HEK293T (cell line): ENCODE measurements around the gene ECSCR.

ENCODE experiments used
- ARNT ChIP-seq: fragments of 450-650 bp; IDR thresholded peaks from 2 replicates; pipeline ENCODE4 v1.6.1; 2017; ENCODE audit warnings: mild to moderate bottlenecking
- BHLHE40 ChIP-seq: fragments of 450-650 bp; IDR thresholded peaks from 2 replicates; pipeline ENCODE4 v1.6.1; 2016; ENCODE audit warnings: mild to moderate bottlenecking, moderate library complexity, borderline replicate concordance
- CTBP1 ChIP-seq: fragments of 450-650 bp; IDR thresholded peaks from 2 replicates; pipeline ENCODE4 v1.6.1; 2016; ENCODE audit warnings: borderline replicate concordance
- FOXA1 ChIP-seq: fragments of 450-650 bp; IDR thresholded peaks from 2 replicates; pipeline ENCODE4 v1.6.1; 2016; ENCODE audit warnings: mild to moderate bottlenecking
- FOXK2 ChIP-seq: fragments of 450-650 bp; IDR thresholded peaks from 2 replicates; pipeline ENCODE4 v1.6.1; 2016; ENCODE audit warnings: mild to moderate bottlenecking
- FOXM1 ChIP-seq: fragments of 450-650 bp; IDR thresholded peaks from 2 replicates; pipeline ENCODE4 v1.6.1; 2017; ENCODE audit warnings: mild to moderate bottlenecking, borderline replicate concordance
- SP1 ChIP-seq: fragments of 450-650 bp; IDR thresholded peaks from 2 replicates; pipeline ENCODE4 v1.6.1; 2017
- ZNF384 ChIP-seq: fragments of 450-650 bp; IDR thresholded peaks from 2 replicates; pipeline ENCODE4 v1.6.1; 2016

- TF ChIP-seq ZNF384 (no peak), BHLHE40 (no peak), CTBP1 (no peak), FOXA1 (no peak), ARNT (no peak), FOXM1 (no peak), SP1 (no peak), FOXK2 (no peak)
Measured at GRCh38 chr5:139473565-139473964, 11.0 kb upstream of the ECSCR start.
